ENCODE measurements around the gene DIP2A. TPM values are rescaled to one million over a fixed set of nuclear protein-coding genes. Genes with fewer than 3 reads are reported as not detected.

The DIP2A gene
- total and polyA plus RNA-seq, 2 of the 8 experiments (the other 6 are each of a cell fraction or from before 2014, with no cell fraction given): 16.0 to 27.1 TPM

GRCh38 chr21:46616050-46616449 lies 157.4 kb downstream of the DIP2A start:
- Histone ChIP-seq H3K79me2 (ENCODE audit: control insufficient read depth in 1 of 2, insufficient read depth in 2 of 2, low read length in 2 of 2) (no peaks in the 10 kb centered on the region), H4K91ac (replicated peaks; ENCODE audit: insufficient read length, low read length) (no peak overlapping the region), H3K27me3 (replicated peaks in 1 of 4; ENCODE audit: control insufficient read depth in 3 of 4, extremely low read depth in 1 of 4, insufficient read depth in 3 of 4, low read length in 3 of 4) (no peaks in the 10 kb centered on the region), H2AFZ (ENCODE audit: low read length) (no peak overlapping the region), H3K14ac (ENCODE audit: insufficient read length) (no peak overlapping the region), H3K4me3 (ENCODE audit: extremely low read depth in 1 of 4, insufficient read depth in 2 of 4, low read depth in 3 of 4, low read length in 4 of 4) (no peak overlapping the region), H4K8ac (ENCODE audit: extremely low read depth, insufficient read depth, low read length) (no peak overlapping the region), H4K20me1 (replicated peaks in 1 of 2; ENCODE audit: control insufficient read depth in 1 of 2, insufficient read depth in 2 of 2, low read length in 2 of 2) (no peaks in the 10 kb centered on the region), H2BK120ac (replicated peaks; ENCODE audit: low read depth, low read length) (no peak overlapping the region), H3K36me3 (ENCODE audit: control insufficient read depth in 2 of 4, insufficient read depth in 4 of 4, low read length in 3 of 4) (no peaks in the 10 kb centered on the region), H3K56ac (replicated peaks; ENCODE audit: insufficient read length, low read depth, low read length) (no peak overlapping the region), H3K23me2 (ENCODE audit: low read depth, low read length) (no peaks in the 10 kb centered on the region), H3K9me3 (ENCODE audit: insufficient read depth in 2 of 2, low read depth in 1 of 2, low read length in 1 of 2) (no peaks in the 10 kb centered on the region), H3K18ac (ENCODE audit: extremely low read depth, low read length) (no peak overlapping the region), H2BK15ac (ENCODE audit: low read length) (no peak overlapping the region), H3K79me1 (ENCODE audit: low read depth, low read length) (no peaks in the 10 kb centered on the region), H3K4me1 (replicated peaks in 1 of 4; ENCODE audit: control insufficient read depth in 3 of 4, insufficient read depth in 4 of 4, low read length in 3 of 4) (no peaks in the 10 kb centered on the region), H2AK5ac (ENCODE audit: low read depth, low read length) (no peak overlapping the region), H2BK5ac (ENCODE audit: low read depth, low read length) (no peak overlapping the region), H3K27ac (ENCODE audit: low read depth, low read length) (no peak overlapping the region), H3K4ac (replicated peaks; ENCODE audit: insufficient read length, low read depth, low read length) (no peak overlapping the region), H3K9ac (replicated peaks in 1 of 4; ENCODE audit: extremely low read depth in 1 of 4, low read depth in 3 of 4, low read length in 3 of 4) (no peak overlapping the region), H3K4me2 (ENCODE audit: insufficient read depth in 1 of 2, low read depth in 2 of 2, low read length in 2 of 2) (no peak overlapping the region), H4K5ac (ENCODE audit: insufficient read length, low read depth, low read length) (no peak overlapping the region), H3K23ac (ENCODE audit: insufficient read length) (no peak overlapping the region), H2BK12ac (ENCODE audit: low read depth, low read length) (no peak overlapping the region), H2BK20ac (ENCODE audit: low read length) (no peak overlapping the region)
- ChIA-PET CTCF (ENCODE audit: partially characterized antibody) (no interaction called here), POLR2A (ENCODE audit: partially characterized antibody) (interaction anchor here (0.9 kb wide), 1 partner anchor 19 kb away, joined by 6 read pairs; the partner anchor contains the start of gene PRMT2)
- WGBS, 2 experiments (ENCODE audit: extremely low coverage in 1 of 2, insufficient coverage in 1 of 2, insufficient read length in 1 of 2, insufficient replicate concordance in 2 of 2, low coverage in 1 of 2, low lambda C conversion rate in 2 of 2, missing lambda C conversion rate in 1 of 2): 97% methylated on average over 2 of the region's 2 CpGs; no CpG with 5 or more reads in 1 of the 2 experiments
- no peak for FAIRE-seq
- no peak for DNase-seq (ENCODE audit: low read depth in 1 of 2, low spot score in 2 of 2)
- TF ChIP-seq EP300 (IDR thresholded peaks at IDR 0.05; ENCODE audit: borderline replicate concordance in 1 of 2, low read depth in 2 of 2, low read length in 2 of 2): no peak
- TF ChIP-seq ATF3 (IDR thresholded peaks at IDR 0.05; ENCODE audit: insufficient read depth, low read depth, low read length): no peak
- TF ChIP-seq TAF1 (IDR thresholded peaks at IDR 0.05; ENCODE audit: low read depth, low read length): no peak
- TF ChIP-seq TBP (IDR thresholded peaks at IDR 0.05; ENCODE audit: low read depth, low read length): no peak
- TF ChIP-seq CHD1 (IDR thresholded peaks at IDR 0.05; ENCODE audit: low read depth, low read length): no peak
- no peak for TF ChIP-seq POU5F1 (IDR thresholded peaks at IDR 0.05; ENCODE audit: low read depth, low read length)
- TF ChIP-seq CTBP2 (IDR thresholded peaks at IDR 0.05; ENCODE audit: borderline replicate concordance, insufficient read depth, insufficient read length, low read length): no peak
- no peak for TF ChIP-seq NANOG (IDR thresholded peaks at IDR 0.05; ENCODE audit: insufficient read depth, low read depth, low read length, poor library complexity, severe bottlenecking)
- no peak for TF ChIP-seq HDAC6 (IDR thresholded peaks at IDR 0.05; ENCODE audit: low read depth, low read length)
- TF ChIP-seq SIX5 (IDR thresholded peaks at IDR 0.05; ENCODE audit: low read depth, low read length): no peak
- TF ChIP-seq SP2 (IDR thresholded peaks at IDR 0.05; ENCODE audit: low read length): no peak
- TF ChIP-seq POLR2A (IDR thresholded peaks at IDR 0.05; ENCODE audit: control extremely low read depth in 1 of 2, low read depth in 2 of 2, low read length in 2 of 2): no peak
- no peak for TF ChIP-seq EZH2 (IDR thresholded peaks at IDR 0.05; ENCODE audit: low read depth, low read length, severe bottlenecking)
- TF ChIP-seq CHD2 (IDR thresholded peaks at IDR 0.05; ENCODE audit: low read length): no peak
- no peak for TF ChIP-seq CREB1 (IDR thresholded peaks at IDR 0.05)
